GM18867 (cell line): ENCODE results near the gene IL10RA.
"Not testable (repeated sequence)": the region's sequence is repeated elsewhere in the genome, so short reads cannot be mapped to it uniquely, and the experiment has no call there.

Experiments
- ATAC-seq: cut with Tn5 transposase; IDR thresholded peaks from one replicate; pipeline ENCODE4 v1.9.1; 2021; ENCODE audit warnings: mild to moderate bottlenecking, moderate library complexity; ENCODE audit not compliant: unreplicated experiment

IL10RA gene

GRCh38 chr11:117985953-117986887 lies at the start of gene IL10RA:
TSS of gene IL10RA (plus strand) at chr11:117986394. CDS start at chr11:117986468, 74 bp downstream.
- ATAC-seq, result peak; percentile 82

GRCh38 chr11:117936973-117937372 lies 49.2 kb upstream of the IL10RA start:
- no peak for ATAC-seq

GRCh38 chr11:117940736-117941135 lies 45.5 kb upstream of the IL10RA start:
- no peak for ATAC-seq

- ATAC-seq, result no peak
These were observed 45.0 kb upstream of the IL10RA start for GRCh38 chr11:117941163-117941707.

GRCh38 chr11:117941976-117942654 lies 44.1 kb upstream of the IL10RA start:
- no peak for ATAC-seq

GRCh38 chr11:117944554-117944953 lies 41.6 kb upstream of the IL10RA start:
- no peak for ATAC-seq

- no peak for ATAC-seq
These were observed 41.0 kb upstream of the IL10RA start for GRCh38 chr11:117945047-117945810.

- no peak for ATAC-seq
These were observed 39.9 kb upstream of the IL10RA start for GRCh38 chr11:117946156-117946841.

GRCh38 chr11:117946842-117947526 lies 39.2 kb upstream of the IL10RA start:
- ATAC-seq, result no peak

- not testable (repeated sequence) for ATAC-seq
These were observed 38.4 kb upstream of the IL10RA start for GRCh38 chr11:117947751-117948150.

GRCh38 chr11:117948466-117948865 lies 37.7 kb upstream of the IL10RA start:
- ATAC-seq, result not testable (repeated sequence)

GRCh38 chr11:117949062-117949461 lies 37.1 kb upstream of the IL10RA start:
- ATAC-seq, result no peak

- ATAC-seq, result no peak
These were observed 35.9 kb upstream of the IL10RA start for GRCh38 chr11:117950301-117950700.

GRCh38 chr11:117950993-117951961 lies 34.9 kb upstream of the IL10RA start:
- no peak for ATAC-seq

GRCh38 chr11:117953024-117953671 lies 33.0 kb upstream of the IL10RA start:
- ATAC-seq, result no peak

GRCh38 chr11:117958949-117959348 lies 27.2 kb upstream of the IL10RA start:
- no peak for ATAC-seq

- no peak for ATAC-seq
These were observed 26.6 kb upstream of the IL10RA start for GRCh38 chr11:117959438-117960149.
